Esophagus squamous epithelium (tissue), 5 donors: ENCODE measurements around the gene RAB7B. TPM values are rescaled to one million over a fixed set of nuclear protein-coding genes. Genes with fewer than 3 reads are reported as not detected.
A peak's percentile ranks its signal among the peaks of the same experiment; 100 is the strongest.

Experiments used
- DNase-seq: peaks from one replicate; lab custom pipeline; 2025; lab: John Stamatoyannopoulos, UW
- H3K27ac ChIP-seq, 4 donors: fragments of 200-600 bp; sonication (generic); one replicate each; pipeline ENCODE4 v1.5.1; 2016 to 2019; ENCODE audit warnings: mild to moderate bottlenecking in 1 of 4
- H3K27me3 ChIP-seq, 4 donors: fragments of 200-600 bp; sonication (generic); 1 replicate in 3 of 4; 2 replicates in 1 of 4; pipeline versions ENCODE4 v1.5.1 to v1.6.0; 2017 to 2021; ENCODE audit warnings: antibody characterized with exemption in 1 of 4
- H3K36me3 ChIP-seq, 3 donors: fragments of 200-600 bp; sonication (generic); one replicate each; pipeline ENCODE4 v1.5.1; 2016 to 2019
- H3K4me1 ChIP-seq, 3 donors: fragments of 200-600 bp; sonication (generic); one replicate each; pipeline ENCODE4 v1.5.1; 2017 to 2019
- H3K4me3 ChIP-seq, 4 donors: fragments of 200-600 bp; sonication (generic); 1 replicate in 3 of 4; 2 replicates in 1 of 4; pipeline ENCODE4 v1.5.1; 2016 to 2019; ENCODE audit warnings: mild to moderate bottlenecking in 2 of 4, moderate library complexity in 1 of 4
- H3K9me3 ChIP-seq, 3 donors: fragments of 200-600 bp; sonication (generic); one replicate each; pipeline ENCODE4 v1.5.1; 2016 to 2019
- POLR2A ChIP-seq, 4 donors: fragments of 450-650 bp; IDR thresholded peaks; one replicate each; pipeline ENCODE4 v1.6.1; 2017; ENCODE audit warnings: antibody characterized with exemption in 4 of 4, mild to moderate bottlenecking in 4 of 4, moderate library complexity in 3 of 4
- WGBS, 2 donors: methylation state at CpG; one replicate each; pipeline ENCODE4 v1.1.5; 2018; 5-methylcytosine and 5-hydroxymethylcytosine counted together
- intact Hi-C: fragments of 100-400 bp; cut with DNase I; formaldehyde crosslinking; loops from one replicate; pipeline ENCODE4 v1.15.0; 2022
- total RNA-seq, 4 donors: library from RNA; depleted of rRNA; stranded (reverse); fragments of >200 nt; gene quantifications; one replicate each; pipeline ENCODE4 v1.1.0, GENCODE V29; 2016
- TF ChIP-seq, protein P1 (sequence below), 6 experiments: fragments of 450-650 bp in 4 of 6; fragments of 200-600 bp in 2 of 6; sonication (generic) in 2 of 6; IDR thresholded peaks; one replicate each; pipeline ENCODE4 v1.5.1; 2016 to 2019; ENCODE audit warnings: antibody characterized with exemption in 6 of 6, mild to moderate bottlenecking in 4 of 6, moderate library complexity in 4 of 6
- donor health status: DM: yes; HTN: yes; CAD: no.

RAB7B gene
- total RNA-seq, 4 donors from 2014 or later = 15.8 to 24.2 (median 21.4) TPM

GRCh38 chr1:206037581-206037980 lies 34.4 kb upstream of the RAB7B start:
- no peak for TF ChIP-seq POLR2A (IDR thresholded peaks at IDR 0.05)
- TF ChIP-seq, protein P1, sequence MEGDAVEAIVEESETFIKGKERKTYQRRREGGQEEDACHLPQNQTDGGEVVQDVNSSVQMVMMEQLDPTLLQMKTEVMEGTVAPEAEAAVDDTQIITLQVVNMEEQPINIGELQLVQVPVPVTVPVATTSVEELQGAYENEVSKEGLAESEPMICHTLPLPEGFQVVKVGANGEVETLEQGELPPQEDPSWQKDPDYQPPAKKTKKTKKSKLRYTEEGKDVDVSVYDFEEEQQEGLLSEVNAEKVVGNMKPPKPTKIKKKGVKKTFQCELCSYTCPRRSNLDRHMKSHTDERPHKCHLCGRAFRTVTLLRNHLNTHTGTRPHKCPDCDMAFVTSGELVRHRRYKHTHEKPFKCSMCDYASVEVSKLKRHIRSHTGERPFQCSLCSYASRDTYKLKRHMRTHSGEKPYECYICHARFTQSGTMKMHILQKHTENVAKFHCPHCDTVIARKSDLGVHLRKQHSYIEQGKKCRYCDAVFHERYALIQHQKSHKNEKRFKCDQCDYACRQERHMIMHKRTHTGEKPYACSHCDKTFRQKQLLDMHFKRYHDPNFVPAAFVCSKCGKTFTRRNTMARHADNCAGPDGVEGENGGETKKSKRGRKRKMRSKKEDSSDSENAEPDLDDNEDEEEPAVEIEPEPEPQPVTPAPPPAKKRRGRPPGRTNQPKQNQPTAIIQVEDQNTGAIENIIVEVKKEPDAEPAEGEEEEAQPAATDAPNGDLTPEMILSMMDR (IDR thresholded peaks at IDR 0.05) = no peak
- Histone ChIP-seq H3K9me3 (no peaks in the 10 kb centered on the region), H3K27me3 (peaks cover 0 to 17% (median 0%) of the 10 kb centered on the region in 4 donors), H3K4me3 (no peak overlapping the region), H3K4me1 (peaks cover 0 to 41% (median 0%) of the 10 kb centered on the region in 3 donors), H3K27ac (peak overlapping the region in 1 of 4 donors; percentile 2), H3K36me3 (no peaks in the 10 kb centered on the region)
- intact Hi-C loops = no loop called here
- WGBS, 2 donors = 40 to 51% methylated on average over 9 of the region's 9 CpGs
- no peak for DNase-seq

DNA sequence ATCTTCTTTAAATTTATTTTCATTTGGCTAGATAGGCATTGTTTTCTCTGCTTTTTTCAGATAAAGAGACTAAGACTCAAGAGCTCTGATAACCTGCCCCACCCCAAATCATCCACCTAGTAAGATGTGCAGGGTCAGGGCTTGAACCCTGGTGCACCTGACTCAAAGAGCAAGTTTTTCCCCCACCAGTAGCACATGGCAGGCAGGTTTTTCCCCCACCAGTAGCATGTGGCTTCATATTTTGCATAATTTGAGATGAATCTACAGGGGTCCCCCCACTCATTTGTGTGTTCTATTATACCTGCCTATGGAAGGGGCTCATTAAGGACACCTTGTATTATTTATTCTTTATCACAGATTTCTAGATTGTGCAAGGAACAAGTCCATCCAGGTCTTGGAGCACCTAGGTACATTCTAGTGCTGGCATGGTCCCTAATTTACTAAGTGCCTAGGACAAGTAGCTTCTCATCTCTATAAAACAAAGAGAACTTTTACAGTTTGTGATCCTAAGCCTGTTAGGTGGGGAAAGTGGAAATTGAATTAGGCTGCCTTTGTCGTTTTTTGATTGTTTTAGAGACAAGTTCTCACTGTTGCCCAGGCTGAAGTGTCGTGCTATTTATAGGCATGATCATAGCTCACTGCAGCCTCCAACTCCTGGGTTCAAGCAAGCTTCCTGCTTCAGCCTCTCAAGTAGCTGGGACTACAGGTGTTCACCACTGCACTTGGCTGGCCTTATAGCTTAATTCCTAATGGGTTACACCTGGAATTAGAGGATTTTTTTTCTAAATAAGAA lies 33.7 kb upstream of the RAB7B start:
- WGBS, 2 donors = 4 to 16% methylated on average over 2 of the region's 2 CpGs
- intact Hi-C loops = no loop called here
- DNase-seq = no peak

GRCh38 chr1:206035027-206035426 lies 31.8 kb upstream of the RAB7B start:
- no peaks in the 10 kb centered on the region for H3K36me3 ChIP-seq
- peaks cover 0 to 52% (median 5%) of the 10 kb centered on the region in 3 donors for H3K4me1 ChIP-seq
- TF ChIP-seq, protein P1 (IDR thresholded peaks at IDR 0.05) = no peak
- peak in 1 of 4 donors; percentile 13 for TF ChIP-seq POLR2A (IDR thresholded peaks at IDR 0.05)
- DNase-seq = no peak
- H3K4me3 ChIP-seq = peak overlapping the region in 2 of 4 donors; percentile 2 to 22
- peak overlapping the region in 2 of 4 donors; percentile 23 to 28 for H3K27ac ChIP-seq
- peaks cover 0 to 13% (median 0%) of the 10 kb centered on the region in 4 donors for H3K27me3 ChIP-seq
- H3K9me3 ChIP-seq = no peaks in the 10 kb centered on the region
- intact Hi-C loops = no loop called here
- WGBS, 2 donors = 10 to 22% methylated on average over 2 to 5 of the region's 5 CpGs

More for the DNA sequence above, 33.7 kb upstream of the RAB7B start:
- H3K4me3 ChIP-seq = no peak overlapping the region
- peaks cover 0 to 41% (median 0%) of the 10 kb centered on the region in 3 donors for H3K4me1 ChIP-seq
- TF ChIP-seq, protein P1 (IDR thresholded peaks at IDR 0.05) = no peak
- TF ChIP-seq POLR2A (IDR thresholded peaks at IDR 0.05) = no peak
- no peaks in the 10 kb centered on the region for H3K36me3 ChIP-seq
- no peaks in the 10 kb centered on the region for H3K9me3 ChIP-seq
- H3K27me3 ChIP-seq = peaks cover 0 to 17% (median 0%) of the 10 kb centered on the region in 4 donors
- H3K27ac ChIP-seq = peak overlapping the region in 1 of 4 donors; percentile 2

- Histone ChIP-seq H3K9me3 (no peaks in the 10 kb centered on the region), H3K4me3 (no peak overlapping the region), H3K4me1 (peaks cover 0 to 59% (median 6%) of the 10 kb centered on the region in 3 donors), H3K27me3 (no peaks in the 10 kb centered on the region), H3K27ac (no peak overlapping the region), H3K36me3 (no peaks in the 10 kb centered on the region)
- WGBS, 2 donors = 78 to 83% methylated on average over 5 of the region's 5 CpGs
- no peak for DNase-seq
- TF ChIP-seq, protein P1 (IDR thresholded peaks at IDR 0.05) = no peak
- no peak for TF ChIP-seq POLR2A (IDR thresholded peaks at IDR 0.05)
- intact Hi-C loops = no loop called here
Measured at GRCh38 chr1:206032380-206033140, 29.4 kb upstream of the RAB7B start.
